NB4 (cell line): ENCODE results near the gene APAF1.
"Not testable (repeated sequence)": the region's sequence is repeated elsewhere in the genome, so short reads cannot be mapped to it uniquely, and the experiment has no call there.

Source experiments
- DNase-seq: peaks from one replicate; pipeline ENCODE4 v3.0.0; 2010; ENCODE audit warnings: low read depth
- H3K4me3 ChIP-seq: one replicate; pipeline ENCODE4 v1.5.1; 2011; ENCODE audit warnings: mild to moderate bottlenecking, low read depth, low read length, moderate library complexity
- MYC ChIP-seq: IDR thresholded peaks from 2 replicates; pipeline ENCODE4 v1.6.1; 2011; ENCODE audit warnings: low read depth, low read length
- POLR2A ChIP-seq: IDR thresholded peaks from 2 replicates; pipeline ENCODE4 v1.6.1; 2011; ENCODE audit warnings: mild to moderate bottlenecking; ENCODE audit not compliant: insufficient read length; ENCODE audit errors: extremely low read depth
- TF ChIP-seq, protein P1 (sequence below): IDR thresholded peaks from one replicate; pipeline ENCODE4 v1.5.1; 2012; ENCODE audit warnings: low read depth, low read length
- TF ChIP-seq, protein P2 (sequence below): IDR thresholded peaks from 2 replicates; pipeline ENCODE4 v1.6.1; 2011; ENCODE audit warnings: low read depth, low read length

Gene APAF1, protein sequence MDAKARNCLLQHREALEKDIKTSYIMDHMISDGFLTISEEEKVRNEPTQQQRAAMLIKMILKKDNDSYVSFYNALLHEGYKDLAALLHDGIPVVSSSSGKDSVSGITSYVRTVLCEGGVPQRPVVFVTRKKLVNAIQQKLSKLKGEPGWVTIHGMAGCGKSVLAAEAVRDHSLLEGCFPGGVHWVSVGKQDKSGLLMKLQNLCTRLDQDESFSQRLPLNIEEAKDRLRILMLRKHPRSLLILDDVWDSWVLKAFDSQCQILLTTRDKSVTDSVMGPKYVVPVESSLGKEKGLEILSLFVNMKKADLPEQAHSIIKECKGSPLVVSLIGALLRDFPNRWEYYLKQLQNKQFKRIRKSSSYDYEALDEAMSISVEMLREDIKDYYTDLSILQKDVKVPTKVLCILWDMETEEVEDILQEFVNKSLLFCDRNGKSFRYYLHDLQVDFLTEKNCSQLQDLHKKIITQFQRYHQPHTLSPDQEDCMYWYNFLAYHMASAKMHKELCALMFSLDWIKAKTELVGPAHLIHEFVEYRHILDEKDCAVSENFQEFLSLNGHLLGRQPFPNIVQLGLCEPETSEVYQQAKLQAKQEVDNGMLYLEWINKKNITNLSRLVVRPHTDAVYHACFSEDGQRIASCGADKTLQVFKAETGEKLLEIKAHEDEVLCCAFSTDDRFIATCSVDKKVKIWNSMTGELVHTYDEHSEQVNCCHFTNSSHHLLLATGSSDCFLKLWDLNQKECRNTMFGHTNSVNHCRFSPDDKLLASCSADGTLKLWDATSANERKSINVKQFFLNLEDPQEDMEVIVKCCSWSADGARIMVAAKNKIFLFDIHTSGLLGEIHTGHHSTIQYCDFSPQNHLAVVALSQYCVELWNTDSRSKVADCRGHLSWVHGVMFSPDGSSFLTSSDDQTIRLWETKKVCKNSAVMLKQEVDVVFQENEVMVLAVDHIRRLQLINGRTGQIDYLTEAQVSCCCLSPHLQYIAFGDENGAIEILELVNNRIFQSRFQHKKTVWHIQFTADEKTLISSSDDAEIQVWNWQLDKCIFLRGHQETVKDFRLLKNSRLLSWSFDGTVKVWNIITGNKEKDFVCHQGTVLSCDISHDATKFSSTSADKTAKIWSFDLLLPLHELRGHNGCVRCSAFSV (N-terminal part only)

DNA sequence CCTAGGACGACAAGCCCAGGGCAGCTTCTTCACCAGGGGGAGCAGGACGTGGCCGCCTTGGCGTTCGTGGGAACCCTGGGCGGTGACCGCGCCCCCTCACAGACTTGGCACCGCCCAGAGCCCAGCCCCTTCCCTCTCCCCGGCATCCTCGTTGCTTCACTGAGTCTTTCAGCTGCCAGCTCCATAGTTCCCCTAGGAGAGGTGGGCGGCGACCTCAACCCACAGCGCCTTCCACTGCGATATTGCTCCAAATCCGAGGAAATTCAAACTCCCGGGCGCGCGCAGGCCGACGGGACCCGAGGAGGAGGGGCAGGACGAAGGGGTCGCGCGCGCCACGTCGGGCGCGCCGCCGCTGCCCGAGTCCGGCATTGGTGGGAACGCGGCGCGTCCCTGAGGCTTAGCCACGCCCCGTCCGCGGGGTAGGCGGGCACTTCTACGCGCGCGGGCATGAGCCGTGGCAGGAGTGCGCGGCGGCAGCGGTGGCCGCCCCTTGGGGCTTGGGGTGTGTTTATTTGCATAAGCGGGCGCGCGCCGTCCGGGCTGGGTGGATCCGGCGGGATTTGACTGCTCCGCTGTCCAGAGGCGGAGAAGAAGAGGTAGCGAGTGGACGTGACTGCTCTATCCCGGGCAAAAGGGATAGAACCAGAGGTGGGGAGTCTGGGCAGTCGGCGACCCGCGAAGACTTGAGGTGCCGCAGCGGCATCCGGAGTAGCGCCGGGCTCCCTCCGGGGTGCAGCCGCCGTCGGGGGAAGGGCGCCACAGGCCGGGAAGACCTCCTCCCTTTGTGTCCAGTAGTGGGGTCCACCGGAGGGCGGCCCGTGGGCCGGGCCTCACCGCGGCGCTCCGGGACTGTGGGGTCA is at the start of gene APAF1, which contains the start of gene IKBIP:
Gene APAF1, plus strand, starts transcription at position 579 of the 860 bp plus-strand sequence. CDS start 3,070 bp downstream, outside the sequence.
Gene IKBIP, minus strand, starts transcription at position 77 of the 860 bp plus-strand sequence. CDS start 87 bp downstream, outside the sequence.
- peak; percentile 99 for DNase-seq
- peak within 1 kb of the TSS; percentile 84 for H3K4me3 ChIP-seq
- peak; percentile 61 for TF ChIP-seq POLR2A
- TF ChIP-seq, protein P1, sequence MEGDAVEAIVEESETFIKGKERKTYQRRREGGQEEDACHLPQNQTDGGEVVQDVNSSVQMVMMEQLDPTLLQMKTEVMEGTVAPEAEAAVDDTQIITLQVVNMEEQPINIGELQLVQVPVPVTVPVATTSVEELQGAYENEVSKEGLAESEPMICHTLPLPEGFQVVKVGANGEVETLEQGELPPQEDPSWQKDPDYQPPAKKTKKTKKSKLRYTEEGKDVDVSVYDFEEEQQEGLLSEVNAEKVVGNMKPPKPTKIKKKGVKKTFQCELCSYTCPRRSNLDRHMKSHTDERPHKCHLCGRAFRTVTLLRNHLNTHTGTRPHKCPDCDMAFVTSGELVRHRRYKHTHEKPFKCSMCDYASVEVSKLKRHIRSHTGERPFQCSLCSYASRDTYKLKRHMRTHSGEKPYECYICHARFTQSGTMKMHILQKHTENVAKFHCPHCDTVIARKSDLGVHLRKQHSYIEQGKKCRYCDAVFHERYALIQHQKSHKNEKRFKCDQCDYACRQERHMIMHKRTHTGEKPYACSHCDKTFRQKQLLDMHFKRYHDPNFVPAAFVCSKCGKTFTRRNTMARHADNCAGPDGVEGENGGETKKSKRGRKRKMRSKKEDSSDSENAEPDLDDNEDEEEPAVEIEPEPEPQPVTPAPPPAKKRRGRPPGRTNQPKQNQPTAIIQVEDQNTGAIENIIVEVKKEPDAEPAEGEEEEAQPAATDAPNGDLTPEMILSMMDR: no peak
- TF ChIP-seq MYC: peak; percentile 60
- TF ChIP-seq, protein P2, sequence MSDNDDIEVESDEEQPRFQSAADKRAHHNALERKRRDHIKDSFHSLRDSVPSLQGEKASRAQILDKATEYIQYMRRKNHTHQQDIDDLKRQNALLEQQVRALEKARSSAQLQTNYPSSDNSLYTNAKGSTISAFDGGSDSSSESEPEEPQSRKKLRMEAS: peak; percentile 40; the same call in 1 of the 2 replicates

DNA sequence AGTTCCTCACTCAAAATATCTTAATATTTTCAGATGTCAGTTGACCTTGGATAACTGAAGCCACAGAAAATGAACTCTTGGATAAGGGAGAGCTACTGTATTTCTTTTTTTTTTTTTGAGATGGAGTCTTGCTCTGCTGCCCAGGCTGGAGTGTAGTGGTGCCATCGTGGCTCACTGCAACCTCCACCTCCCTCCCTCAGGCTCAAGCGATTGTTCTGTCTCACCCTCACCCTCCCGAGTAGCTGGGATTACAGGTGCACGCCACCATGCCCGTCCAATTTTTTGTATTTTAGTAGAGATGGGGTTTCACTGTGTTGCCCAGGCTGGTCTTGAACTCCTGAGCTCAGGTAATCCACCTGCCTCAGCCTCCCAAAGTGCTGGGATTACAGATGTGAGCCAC is 47.8 kb upstream of the APAF1 start:
- not testable (repeated sequence) for DNase-seq
- H3K4me3 ChIP-seq: peak overlapping the region; percentile 96

DNA sequence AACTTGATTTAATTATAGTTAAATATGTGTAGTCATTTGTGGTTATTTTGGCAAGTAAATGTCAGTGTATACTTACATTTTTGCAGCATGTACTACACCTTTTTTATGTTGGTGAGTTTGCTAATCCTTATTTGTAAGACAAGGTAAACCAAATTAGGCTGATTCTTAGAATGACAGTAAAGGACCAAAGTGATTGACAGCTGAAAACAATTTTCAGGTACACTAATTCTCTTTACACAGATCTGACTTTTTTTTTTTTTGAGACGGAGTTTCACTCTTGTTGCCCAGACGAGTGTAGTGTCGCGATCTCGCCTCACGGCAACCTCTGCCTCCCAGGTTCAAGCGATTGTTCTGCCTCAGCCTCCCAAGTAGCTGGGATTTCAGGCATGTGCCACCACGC is 43.2 kb upstream of the APAF1 start:
- no peak overlapping the region for H3K4me3 ChIP-seq
- TF ChIP-seq MYC (no peak), POLR2A (no peak)
- TF ChIP-seq, protein P1: no peak
- TF ChIP-seq, protein P2: no peak
- DNase-seq: no peak

DNA sequence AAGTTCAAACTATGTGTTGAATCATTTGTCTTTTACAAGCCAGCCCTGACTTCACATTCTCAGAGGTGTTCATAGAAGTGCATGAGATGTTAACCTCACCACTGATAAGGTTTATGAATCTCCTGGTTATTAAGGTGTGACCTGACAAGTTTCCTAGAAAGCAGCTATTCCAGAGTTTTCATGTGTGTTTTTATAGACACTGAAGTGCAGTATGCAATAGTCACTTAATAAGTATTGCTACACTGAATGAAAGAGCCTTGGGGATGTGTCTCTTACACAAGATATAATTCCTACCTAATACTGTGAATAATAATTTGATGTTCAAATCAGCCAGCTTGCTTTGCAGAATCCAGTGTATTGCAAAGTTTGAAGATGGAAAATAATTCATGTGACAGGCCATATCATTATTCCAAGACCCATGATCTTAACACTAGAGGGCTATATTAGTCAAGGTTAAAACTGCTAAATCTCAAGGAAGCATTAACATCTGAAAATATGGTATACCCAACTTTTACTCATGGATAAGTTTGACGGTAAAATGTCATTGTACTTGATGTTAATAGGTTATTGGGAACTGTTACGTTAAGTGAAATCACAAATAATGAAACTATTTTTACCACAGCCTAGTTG is 38.6 kb upstream of the APAF1 start:
- H3K4me3 ChIP-seq: no peak overlapping the region
- TF ChIP-seq POLR2A (no peak), MYC (no peak)
- TF ChIP-seq, protein P1: no peak
- TF ChIP-seq, protein P2: no peak
- DNase-seq: peak; percentile 58

DNA sequence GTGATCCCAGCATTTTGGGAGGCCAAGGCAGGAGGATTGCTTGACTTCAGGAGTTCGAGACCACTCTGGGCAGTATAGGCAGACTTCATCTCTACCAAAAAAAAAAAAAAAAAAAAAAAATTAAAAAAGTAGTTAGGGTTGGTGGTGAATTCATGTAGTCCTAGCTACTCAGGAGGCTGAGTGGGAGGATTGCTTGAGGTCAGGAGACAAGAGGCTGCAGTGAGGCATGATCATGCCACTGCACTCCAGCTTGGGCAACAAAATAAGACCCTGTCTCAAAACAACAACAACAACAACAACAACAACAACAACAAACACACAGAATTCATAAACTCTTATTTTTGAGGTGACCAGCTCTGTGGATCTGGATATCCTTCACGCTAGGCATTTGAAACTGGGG is 34.5 kb upstream of the APAF1 start:
- no peak overlapping the region for H3K4me3 ChIP-seq

More for the DNA sequence above, 34.5 kb upstream of the APAF1 start:
- peak; percentile 65 for DNase-seq
- TF ChIP-seq POLR2A: no peak
- TF ChIP-seq MYC: no peak
- TF ChIP-seq, protein P2: no peak
- TF ChIP-seq, protein P1: no peak
